B cell (primary cell): Measurements from ENCODE around the gene SNX12.

Experiments
- EZH2 ChIP-seq: IDR thresholded peaks from 2 replicates; pipeline ENCODE4 v1.6.1; 2012; ENCODE audit warnings: borderline replicate concordance, low read depth, mild to moderate bottlenecking, moderate library complexity, low read length; ENCODE audit not compliant: insufficient read depth, poor library complexity, severe bottlenecking
- TF ChIP-seq, protein P1 (sequence below): fragments of 200-600 bp; IDR thresholded peaks from one replicate; pipeline ENCODE4 v1.8.0; 2022; ENCODE audit warnings: antibody characterized with exemption, mild to moderate bottlenecking

DNA sequence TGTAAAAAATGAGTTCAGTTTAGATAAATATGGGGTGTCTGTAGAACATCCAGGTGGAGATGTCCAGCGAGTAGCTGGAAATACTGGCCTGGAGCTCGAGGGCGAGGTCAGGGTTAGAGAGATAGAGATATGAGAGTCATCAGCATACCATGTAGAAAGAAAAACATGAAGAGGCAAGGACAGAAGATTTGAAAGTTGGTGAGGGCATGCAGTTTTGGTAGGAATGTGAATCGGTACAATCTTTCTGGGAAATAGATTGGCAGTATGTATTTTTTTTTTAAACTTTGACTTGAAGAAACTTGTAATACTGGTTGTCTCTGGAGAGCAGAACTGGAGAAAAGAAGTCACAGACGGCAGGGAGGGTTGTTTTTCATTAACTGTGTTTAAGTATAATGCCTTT lies 2.4 kb upstream of the SNX12 start:
- TF ChIP-seq, protein P1, sequence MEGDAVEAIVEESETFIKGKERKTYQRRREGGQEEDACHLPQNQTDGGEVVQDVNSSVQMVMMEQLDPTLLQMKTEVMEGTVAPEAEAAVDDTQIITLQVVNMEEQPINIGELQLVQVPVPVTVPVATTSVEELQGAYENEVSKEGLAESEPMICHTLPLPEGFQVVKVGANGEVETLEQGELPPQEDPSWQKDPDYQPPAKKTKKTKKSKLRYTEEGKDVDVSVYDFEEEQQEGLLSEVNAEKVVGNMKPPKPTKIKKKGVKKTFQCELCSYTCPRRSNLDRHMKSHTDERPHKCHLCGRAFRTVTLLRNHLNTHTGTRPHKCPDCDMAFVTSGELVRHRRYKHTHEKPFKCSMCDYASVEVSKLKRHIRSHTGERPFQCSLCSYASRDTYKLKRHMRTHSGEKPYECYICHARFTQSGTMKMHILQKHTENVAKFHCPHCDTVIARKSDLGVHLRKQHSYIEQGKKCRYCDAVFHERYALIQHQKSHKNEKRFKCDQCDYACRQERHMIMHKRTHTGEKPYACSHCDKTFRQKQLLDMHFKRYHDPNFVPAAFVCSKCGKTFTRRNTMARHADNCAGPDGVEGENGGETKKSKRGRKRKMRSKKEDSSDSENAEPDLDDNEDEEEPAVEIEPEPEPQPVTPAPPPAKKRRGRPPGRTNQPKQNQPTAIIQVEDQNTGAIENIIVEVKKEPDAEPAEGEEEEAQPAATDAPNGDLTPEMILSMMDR: no peak
- no peak for TF ChIP-seq EZH2
